SK-N-SH treated with all-trans-retinoic acid at 6 μM for 48 hours (cell line): ENCODE measurements around the gene OR2J2.
"Not testable (repeated sequence)": the region's sequence is repeated elsewhere in the genome, so short reads cannot be mapped to it uniquely, and the experiment has no call there.

Experiments used
- ATAC-seq: fragments of 200-7000 bp; cut with Tn5 transposase; 3 replicates; pipeline ENCODE4 v1.9.1; 2020; ENCODE audit warnings: mild to moderate bottlenecking, moderate library complexity
- ARNTL ChIP-seq: fragments of 450-650 bp; formaldehyde crosslinking; IDR thresholded peaks from 2 replicates; pipeline ENCODE4 v1.5.0; 2020; ENCODE audit warnings: low read depth, mild to moderate bottlenecking, moderate library complexity, borderline replicate concordance
- BACH2 ChIP-seq: fragments of 250-450 bp; sonication (Bioruptor Pico); IDR thresholded peaks from 2 replicates; pipeline ENCODE4 v1.9.0; 2021; ENCODE audit warnings: mild to moderate bottlenecking, borderline replicate concordance
- CSDC2 ChIP-seq: fragments of 250-450 bp; sonication (Bioruptor Pico); IDR thresholded peaks from 2 replicates; pipeline ENCODE4 v1.5.0; 2020; ENCODE audit warnings: mild to moderate bottlenecking, moderate library complexity
- CSRNP3 ChIP-seq: fragments of 250-450 bp; sonication (Bioruptor Pico); IDR thresholded peaks from 2 replicates; pipeline ENCODE4 v1.5.1; 2021; ENCODE audit warnings: mild to moderate bottlenecking, moderate library complexity
- ESRRG ChIP-seq: fragments of 250-450 bp; sonication (Bioruptor Pico); IDR thresholded peaks from 2 replicates; pipeline ENCODE4 v1.6.1; 2021; ENCODE audit warnings: mild to moderate bottlenecking
- GLIS3 ChIP-seq: fragments of 250-450 bp; sonication (Bioruptor Pico); IDR thresholded peaks from 2 replicates; pipeline ENCODE4 v1.5.0; 2020; ENCODE audit warnings: mild to moderate bottlenecking, moderate library complexity
- ISL1 ChIP-seq: fragments of 250-450 bp; sonication (Bioruptor Pico); IDR thresholded peaks from 2 replicates; pipeline ENCODE4 v2.1.2; 2022; ENCODE audit warnings: mild to moderate bottlenecking, moderate library complexity
- OSR1 ChIP-seq: fragments of 250-450 bp; sonication (Bioruptor Pico); IDR thresholded peaks from 2 replicates; pipeline ENCODE4 v1.8.0; 2022; ENCODE audit warnings: moderate library complexity, mild to moderate bottlenecking, inconsistent platforms
- PATZ1 ChIP-seq: fragments of 250-450 bp; sonication (Bioruptor Pico); IDR thresholded peaks from 2 replicates; pipeline ENCODE4 v1.8.0; 2020; ENCODE audit warnings: mild to moderate bottlenecking, moderate library complexity, borderline replicate concordance
- POU6F1 ChIP-seq: fragments of 250-450 bp; sonication (Bioruptor Pico); IDR thresholded peaks from 2 replicates; pipeline ENCODE4 v1.8.0; 2021; ENCODE audit warnings: low read depth, mild to moderate bottlenecking, moderate library complexity, borderline replicate concordance
- PPARA ChIP-seq: fragments of 250-450 bp; sonication (Bioruptor Pico); IDR thresholded peaks from 2 replicates; pipeline ENCODE4 v1.5.0; 2020; ENCODE audit warnings: mild to moderate bottlenecking, borderline replicate concordance
- RARB ChIP-seq: fragments of 250-450 bp; sonication (Bioruptor Pico); IDR thresholded peaks from 2 replicates; pipeline ENCODE4 v1.8.0; 2021; ENCODE audit warnings: mild to moderate bottlenecking, moderate library complexity
- SNAI2 ChIP-seq: fragments of 250-450 bp; sonication (Bioruptor Pico); IDR thresholded peaks from 2 replicates; pipeline ENCODE4 v1.5.0; 2020; ENCODE audit warnings: mild to moderate bottlenecking, moderate library complexity
- TCF4 ChIP-seq: fragments of 250-450 bp; sonication (Bioruptor Pico); IDR thresholded peaks from 2 replicates; pipeline ENCODE4 v1.8.0; 2021; ENCODE audit warnings: mild to moderate bottlenecking, moderate library complexity, borderline replicate concordance
- TOX ChIP-seq: fragments of 250-450 bp; sonication (Bioruptor Pico); IDR thresholded peaks from 2 replicates; pipeline ENCODE4 v1.8.0; 2021; ENCODE audit warnings: mild to moderate bottlenecking, moderate library complexity, borderline replicate concordance
- ZFP3 ChIP-seq: fragments of 250-450 bp; sonication (Bioruptor Pico); IDR thresholded peaks from 2 replicates; pipeline ENCODE4 v1.5.0; 2020; ENCODE audit warnings: mild to moderate bottlenecking, moderate library complexity
- ZFP30 ChIP-seq: fragments of 450-650 bp; formaldehyde crosslinking; IDR thresholded peaks from 2 replicates; pipeline ENCODE4 v1.5.0; 2022; ENCODE audit warnings: mild to moderate bottlenecking, moderate library complexity
- ZNF565 ChIP-seq: fragments of 450-650 bp; formaldehyde crosslinking; conservative IDR thresholded peaks from 2 replicates; pipeline ENCODE4 v1.5.0; 2020; ENCODE audit warnings: low read depth, mild to moderate bottlenecking, moderate library complexity
- ZNF70 ChIP-seq: fragments of 450-650 bp; formaldehyde crosslinking; IDR thresholded peaks from 2 replicates; pipeline ENCODE4 v1.5.0; 2020; ENCODE audit warnings: mild to moderate bottlenecking, moderate library complexity
- ZNF8 ChIP-seq: fragments of 450-650 bp; formaldehyde crosslinking; IDR thresholded peaks from 2 replicates; pipeline ENCODE4 v1.5.0; 2020; ENCODE audit warnings: mild to moderate bottlenecking, moderate library complexity

Gene OR2J2

GRCh38 chr6:29146179-29146578 is 24.5 kb upstream of the OR2J2 start (continued):
- TF ChIP-seq PATZ1 (CRISPR knock-in tag) = no peak

GRCh38 chr6:29147074-29147473 is 23.6 kb upstream of the OR2J2 start:
- TF ChIP-seq BACH2 (CRISPR knock-in tag) = no peak
- no peak for TF ChIP-seq ESRRG
- no peak for TF ChIP-seq TCF4 (CRISPR knock-in tag)
- TF ChIP-seq CSRNP3 (CRISPR knock-in tag) = no peak
- TF ChIP-seq OSR1 (CRISPR knock-in tag) = no peak
- TF ChIP-seq POU6F1 (CRISPR knock-in tag) = no peak
- no peak for ATAC-seq

GRCh38 chr6:29149444-29149843 is 21.3 kb upstream of the OR2J2 start:
- ATAC-seq = not testable (repeated sequence)

GRCh38 chr6:29153083-29153482 is 17.6 kb upstream of the OR2J2 start:
- TF ChIP-seq TCF4 (CRISPR knock-in tag) (no peak), RARB (CRISPR knock-in tag) (no peak), POU6F1 (CRISPR knock-in tag) (no peak), PPARA (CRISPR knock-in tag) (no peak), OSR1 (CRISPR knock-in tag) (no peak), TOX (no peak), ZFP30 (CRISPR knock-in tag) (no peak), BACH2 (CRISPR knock-in tag) (no peak), ZNF8 (CRISPR knock-in tag) (no peak), ISL1 (CRISPR knock-in tag) (no peak), ARNTL (CRISPR knock-in tag) (no peak), PATZ1 (CRISPR knock-in tag) (no peak), SNAI2 (CRISPR knock-in tag) (no peak), ZNF70 (CRISPR knock-in tag) (no peak), CSDC2 (no peak), ZFP3 (CRISPR knock-in tag) (no peak), GLIS3 (CRISPR knock-in tag) (no peak), ZNF565 (CRISPR knock-in tag) (no peak), CSRNP3 (CRISPR knock-in tag) (no peak)
- TF ChIP-seq, all 23 proteins: peak for 0
- no peak for ATAC-seq

GRCh38 chr6:29155182-29155581 is 15.5 kb upstream of the OR2J2 start:
- not testable (repeated sequence) for ATAC-seq

- not testable (repeated sequence) for ATAC-seq
These were observed 10.8 kb upstream of the OR2J2 start for GRCh38 chr6:29159922-29160321.

GRCh38 chr6:29165571-29165970 is 5.1 kb upstream of the OR2J2 start:
- ATAC-seq = not testable (repeated sequence)
